Measurements from ENCODE around the gene SEL1L2.

Gene SEL1L2

GRCh38 chr20:13928901-13929300 lies 61.5 kb downstream of the SEL1L2 start:
- no peak for DNase-seq

DNA sequence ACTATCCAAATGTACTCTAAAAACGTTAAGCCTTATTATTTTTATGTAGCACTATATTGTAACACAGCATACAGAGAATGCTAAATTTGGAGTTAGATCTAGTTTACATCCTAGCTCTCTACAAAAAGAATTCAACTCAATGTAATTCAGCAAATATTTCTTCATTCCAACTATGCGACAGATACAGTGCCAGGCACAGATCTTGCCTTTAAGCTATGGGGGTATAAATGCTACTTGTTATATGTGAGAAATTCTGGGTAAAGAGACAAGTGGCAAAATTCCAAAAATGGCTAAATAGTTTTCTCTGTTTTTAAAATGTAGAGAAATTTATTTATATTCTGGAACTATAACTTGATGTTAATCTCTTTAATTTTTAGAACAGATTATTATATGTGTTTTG lies 63.2 kb downstream of the SEL1L2 start:
- no peak for DNase-seq

DNA sequence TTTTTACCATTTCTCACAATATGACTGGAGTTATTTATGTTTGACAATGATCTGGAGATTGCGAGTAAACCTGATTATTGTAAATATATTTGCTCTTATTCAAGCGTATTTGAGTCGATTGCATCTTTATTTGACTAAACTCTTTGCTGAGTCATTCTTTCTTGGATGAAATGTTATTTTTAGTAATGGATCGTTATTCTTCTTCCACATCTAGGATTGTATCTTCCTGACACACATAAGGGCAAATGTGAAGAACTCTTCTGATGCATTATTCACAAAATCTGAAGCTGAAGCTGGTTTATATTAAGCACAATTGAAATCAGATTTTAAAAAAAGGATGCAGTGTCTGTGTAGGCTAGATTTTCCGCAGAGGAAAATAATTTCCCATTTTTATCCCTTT lies 68.2 kb downstream of the SEL1L2 start:
- no peak for DNase-seq

DNA sequence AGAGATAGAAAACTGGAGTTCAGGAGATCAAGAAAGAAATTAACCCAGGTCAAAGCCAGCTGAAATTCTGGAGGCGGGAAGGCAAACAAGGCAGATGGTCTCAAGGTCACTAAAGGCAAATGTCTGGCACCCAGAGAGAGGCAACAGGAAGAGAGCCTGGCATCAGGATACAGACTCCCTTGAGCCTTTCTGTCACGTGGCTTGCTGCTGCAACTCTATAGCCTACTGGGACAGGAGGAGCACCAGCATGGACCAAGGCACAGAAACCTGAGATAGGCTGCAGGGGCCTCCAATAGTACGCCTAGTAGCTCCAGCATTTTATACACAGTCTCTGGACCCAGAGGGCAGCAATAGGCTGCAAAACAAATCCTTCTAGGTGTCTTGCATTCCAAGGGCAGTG lies 75.1 kb downstream of the SEL1L2 start:
- DNase-seq, result no peak

DNA sequence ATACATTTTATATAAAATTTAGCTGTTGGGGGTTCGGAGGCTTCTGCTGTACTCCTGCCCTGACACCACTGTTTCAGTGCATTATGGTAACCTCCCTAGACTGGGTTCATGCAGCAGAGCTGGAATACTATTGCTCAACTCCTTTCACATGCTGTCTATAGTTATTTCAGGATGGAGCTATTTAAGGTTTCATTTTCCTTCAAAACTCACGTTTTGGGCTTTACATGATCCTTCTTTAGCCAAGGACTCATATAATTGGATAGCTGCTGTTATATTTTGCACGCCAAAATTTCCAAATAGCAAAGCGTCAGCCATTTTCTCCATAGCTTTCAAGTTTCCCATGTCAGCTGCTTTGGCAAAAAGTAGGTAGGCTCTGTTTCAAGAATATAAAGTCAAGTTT lies 76.8 kb downstream of the SEL1L2 start:
- DNase-seq, result no peak

GRCh38 chr20:13913131-13913530 lies 77.3 kb downstream of the SEL1L2 start:
- no peak for DNase-seq

DNA sequence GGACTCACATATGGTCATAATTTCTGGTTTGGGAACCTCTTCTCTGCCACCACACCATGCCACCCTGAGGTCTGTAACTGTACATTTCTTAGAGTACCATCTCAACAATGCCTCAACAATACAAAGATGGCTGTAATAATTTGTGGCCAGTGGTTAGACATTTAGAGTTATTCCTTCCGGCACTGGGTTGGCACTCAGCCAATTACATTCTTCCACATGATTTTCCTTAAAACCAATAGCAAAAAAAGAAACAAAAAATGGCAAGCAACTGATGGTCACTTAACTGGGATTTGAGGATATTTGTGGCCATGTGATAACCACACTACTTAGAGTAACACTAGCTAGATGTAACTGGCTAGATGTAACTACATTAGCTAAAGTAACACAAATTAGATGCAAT lies 79.9 kb downstream of the SEL1L2 start:
- DNase-seq, result no peak

GRCh38 chr20:13909067-13909466 lies 81.3 kb downstream of the SEL1L2 start:
- no peak for DNase-seq

GRCh38 chr20:13904766-13905165 lies 85.6 kb downstream of the SEL1L2 start:
- no peak for DNase-seq

- no peak for DNase-seq
Observed at GRCh38 chr20:13900496-13900895, 89.9 kb downstream of the SEL1L2 start.

DNA sequence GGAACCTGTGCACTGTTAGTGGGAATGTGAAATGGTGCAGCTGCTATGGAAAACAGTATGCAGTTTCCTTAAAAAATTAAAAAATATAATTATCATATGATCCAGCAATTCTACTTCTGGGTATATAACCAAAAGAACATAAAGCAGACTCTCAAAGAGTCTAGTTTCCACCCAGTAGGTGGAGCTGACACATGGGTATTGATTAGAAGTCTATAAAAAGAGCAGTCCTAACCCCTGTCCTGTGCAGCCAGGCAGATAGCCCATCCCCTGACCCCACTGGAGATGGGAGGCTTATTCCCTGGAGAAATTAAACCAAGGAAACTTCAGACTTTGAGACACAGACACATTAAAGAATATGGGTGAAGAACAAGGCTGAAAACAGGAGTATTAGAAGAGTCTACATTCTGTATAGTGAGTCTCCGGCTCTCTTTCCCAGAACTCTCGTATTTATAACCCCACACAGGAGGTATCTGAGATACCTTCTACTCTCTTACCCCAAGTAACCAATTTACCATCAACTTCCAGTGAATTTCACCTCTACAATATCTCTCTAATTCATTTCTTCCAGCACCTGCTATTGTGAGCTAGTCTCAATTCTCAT lies 92.3 kb downstream of the SEL1L2 start:
- DNase-seq, result no peak

GRCh38 chr20:13891575-13891974 lies 98.8 kb downstream of the SEL1L2 start:
- DNase-seq, result no peak

GRCh38 chr20:13884803-13885202 lies 105.6 kb downstream of the SEL1L2 start:
- DNase-seq, result no peak

DNA sequence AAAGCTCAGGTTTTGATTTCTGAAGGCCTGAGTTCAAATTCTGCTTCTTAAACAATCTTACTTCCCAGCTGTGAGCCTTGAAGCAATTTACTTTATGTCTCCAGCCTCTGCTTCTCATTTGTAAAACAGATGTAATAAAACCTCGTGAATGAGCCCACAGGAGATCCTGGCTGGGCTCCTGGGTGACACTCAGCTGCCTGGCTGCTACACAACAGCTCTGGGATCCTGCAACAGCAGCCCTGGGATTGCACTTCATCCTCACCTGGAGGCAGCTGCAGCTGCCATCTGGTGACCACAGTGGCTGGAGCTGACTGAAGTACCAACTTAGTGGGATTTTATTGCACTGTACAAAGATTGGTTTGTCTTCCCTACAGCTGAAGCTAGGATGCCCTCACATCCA lies 107.0 kb downstream of the SEL1L2 start:
- no peak for DNase-seq

DNA sequence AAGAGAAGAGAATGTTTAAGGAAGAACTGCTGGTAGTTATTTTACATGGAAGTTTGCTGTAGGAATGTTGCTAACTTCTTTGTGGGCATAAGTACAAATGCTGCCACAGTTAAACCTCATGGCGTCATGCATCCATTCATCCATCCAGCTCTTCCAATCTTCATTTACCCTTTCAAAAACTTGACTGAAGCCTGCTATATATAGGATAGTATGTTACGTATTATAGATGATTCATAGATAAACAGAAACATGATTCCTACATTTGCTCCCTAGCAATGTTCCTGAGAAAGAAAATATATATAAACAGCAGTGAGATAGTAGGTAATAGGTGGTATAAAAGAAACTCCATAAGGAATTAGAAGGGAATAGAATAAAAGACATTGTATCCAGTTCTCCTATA lies 111.8 kb downstream of the SEL1L2 start:
- DNase-seq, result no peak

GRCh38 chr20:13877793-13878192 lies 112.6 kb downstream of the SEL1L2 start:
- DNase-seq, result no peak

DNA sequence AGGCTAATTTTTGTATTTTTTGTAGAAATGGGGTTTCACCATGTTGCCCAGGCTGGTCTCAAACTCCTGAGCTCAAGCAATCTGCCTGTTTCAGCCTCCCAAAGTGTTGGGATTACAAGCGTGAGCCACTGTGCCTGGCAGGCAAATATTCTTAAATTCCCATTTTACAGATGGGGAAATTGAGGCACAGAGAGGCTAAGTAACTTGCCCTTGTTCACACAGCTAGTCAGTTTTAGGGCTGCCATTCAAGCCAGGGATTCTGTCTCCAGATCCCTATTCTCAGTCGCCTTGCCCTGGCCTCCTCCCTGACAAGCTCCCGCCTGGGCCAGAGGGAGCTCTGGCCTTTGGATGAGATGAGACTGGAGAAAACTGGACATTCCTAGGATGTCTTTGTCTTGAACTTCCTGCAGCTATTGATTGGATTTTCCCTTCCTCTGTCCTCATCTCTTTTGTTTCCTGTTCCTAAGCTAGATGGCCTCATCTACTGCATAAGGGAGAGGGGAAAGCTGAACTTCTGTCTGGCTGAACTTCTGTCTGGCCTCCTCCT lies 115.1 kb downstream of the SEL1L2 start:
- DNase-seq, result no peak

GRCh38 chr20:13874394-13875157 lies 115.8 kb downstream of the SEL1L2 start:
- no peak for DNase-seq

DNA sequence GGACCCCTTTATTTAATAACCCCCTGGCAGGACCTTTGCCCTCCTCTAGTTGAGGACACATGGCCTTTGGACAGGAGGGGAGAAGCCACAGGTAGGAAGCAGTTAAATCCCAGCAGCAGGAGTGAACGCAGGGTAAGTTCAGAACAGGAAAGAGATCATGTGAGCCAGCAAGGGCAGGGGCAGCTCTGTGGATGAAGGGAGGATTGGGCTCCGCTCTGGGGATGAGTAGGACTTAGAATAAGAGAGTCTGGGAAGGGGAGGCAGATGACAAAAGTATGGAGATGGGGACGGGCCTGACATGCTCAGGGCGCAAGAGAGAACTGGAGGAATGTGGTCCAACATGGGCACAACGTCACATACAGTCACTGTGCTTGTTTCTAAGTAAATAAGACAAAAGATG lies 116.6 kb downstream of the SEL1L2 start:
- no peak for DNase-seq

DNA sequence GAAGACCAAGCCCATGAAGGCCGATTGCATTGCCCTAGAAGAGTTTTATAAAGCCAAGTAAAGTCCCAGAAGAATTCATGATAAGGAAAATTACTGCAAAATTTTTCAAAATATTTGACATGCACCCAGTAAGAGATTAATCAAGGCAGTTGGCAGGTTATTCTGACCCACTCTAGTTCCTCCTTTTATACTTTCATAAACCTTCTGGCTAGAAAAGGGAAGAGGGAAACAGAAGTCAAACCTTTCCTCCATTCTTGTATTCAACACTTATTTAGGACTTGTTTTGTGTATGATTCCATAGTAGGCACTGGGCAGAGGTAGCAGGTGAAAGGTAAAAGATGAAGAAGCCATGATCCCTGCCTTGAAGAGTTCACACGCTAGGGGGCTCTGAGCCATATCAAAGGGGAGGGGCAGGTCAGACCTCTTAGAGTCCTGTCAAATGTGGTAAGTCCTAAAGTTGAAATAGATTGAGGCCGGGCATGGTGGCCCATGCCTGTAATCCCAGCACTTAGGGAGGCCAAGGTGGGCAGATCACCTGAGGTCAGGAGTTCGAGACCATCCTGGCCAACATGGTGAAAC lies 120.2 kb downstream of the SEL1L2 start:
- DNase-seq, result no peak

DNA sequence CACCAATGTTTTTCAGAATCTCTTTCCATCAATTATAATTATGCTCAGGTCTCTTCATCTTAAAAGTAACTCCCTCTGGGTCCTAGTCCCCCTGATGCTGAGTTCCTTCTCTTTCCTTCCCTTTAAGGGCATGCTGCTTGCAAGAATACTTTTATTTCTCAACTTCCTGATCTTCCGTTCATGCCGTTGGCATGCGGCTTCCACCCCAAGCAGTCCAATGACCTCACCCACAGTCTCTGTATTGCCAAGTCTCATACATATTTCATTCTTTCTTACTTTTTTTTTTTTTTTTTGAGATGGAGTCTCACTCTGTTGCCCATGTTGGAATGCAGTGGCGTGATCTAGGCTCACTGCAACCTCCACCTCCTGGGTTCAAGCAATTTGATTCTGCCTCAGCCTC lies 122.1 kb downstream of the SEL1L2 start:
- no peak for DNase-seq

GRCh38 chr20:13865791-13866351 lies 124.5 kb downstream of the SEL1L2 start:
- no peak for DNase-seq

- DNase-seq, result no peak
Observed at GRCh38 chr20:13865156-13865555, 125.3 kb downstream of the SEL1L2 start.

DNA sequence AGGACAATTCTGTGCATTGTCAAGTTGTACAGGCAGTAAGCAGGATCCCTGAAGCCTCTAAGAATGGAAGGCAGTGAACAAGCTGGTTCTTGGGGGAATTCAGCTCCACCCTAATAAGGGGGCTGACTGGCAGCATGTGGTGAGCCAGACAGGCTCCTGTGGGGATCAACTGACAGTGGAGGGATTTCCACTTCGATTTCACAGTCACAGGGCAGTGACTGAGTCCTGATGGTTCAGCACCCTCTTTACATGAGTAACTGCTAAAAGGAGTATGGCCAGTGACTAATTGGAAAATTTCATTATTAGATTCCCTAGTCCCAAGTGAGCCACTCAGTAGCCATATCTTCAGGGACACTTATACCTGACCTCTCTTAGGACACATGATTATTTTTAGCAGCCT lies 127.2 kb downstream of the SEL1L2 start:
- no peak for DNase-seq
